ENCODE data around the gene ATP6V1E1. TPM values are rescaled to one million over a fixed set of nuclear protein-coding genes. Genes with fewer than 3 reads are reported as not detected.

ATP6V1E1 gene
- total RNA-seq, 1 experiment from 2014 or later = 89.2 TPM

DNA sequence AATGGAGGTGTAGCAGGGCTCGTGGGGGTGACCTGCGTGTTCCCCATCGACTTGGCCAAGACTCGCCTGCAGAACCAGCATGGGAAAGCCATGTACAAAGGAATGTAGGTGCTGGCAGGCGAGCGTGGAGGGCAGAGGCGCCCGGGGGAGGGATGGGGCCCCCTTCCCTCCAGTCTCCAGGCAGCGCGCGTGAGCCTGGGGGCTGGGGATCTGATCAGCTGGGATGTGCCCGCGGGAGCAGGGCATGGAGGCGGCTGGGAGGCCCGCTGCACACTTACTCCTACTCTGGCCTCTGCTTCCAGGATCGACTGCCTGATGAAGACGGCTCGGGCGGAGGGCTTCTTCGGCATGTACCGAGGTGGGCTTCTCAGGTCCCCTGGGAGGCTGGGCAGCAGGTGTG lies 47.5 kb downstream of the ATP6V1E1 start:
- H2AFZ ChIP-seq (ENCODE audit: low read length) = no peak overlapping the region
- H3K27me3 ChIP-seq (ENCODE audit: insufficient read depth, low read length) = no peaks in the 10 kb centered on the region
- H2BK5ac ChIP-seq (ENCODE audit: insufficient read length, low read length) = no peak overlapping the region
- H3K23ac ChIP-seq (ENCODE audit: insufficient read length, low read depth, low read length) = no peak overlapping the region
- H3K4me1 ChIP-seq (ENCODE audit: insufficient read depth, low read length) = no peaks in the 10 kb centered on the region
- no peak overlapping the region for H3T11ph ChIP-seq (ENCODE audit: low read length)
- H2BK12ac ChIP-seq (ENCODE audit: insufficient read length, low read depth, low read length) = no peak overlapping the region
- no peaks in the 10 kb centered on the region for H3K9me3 Mint-ChIP-seq
- H3K79me2 ChIP-seq (ENCODE audit: insufficient read depth, low read length) = no peaks in the 10 kb centered on the region
- no peak overlapping the region for H3K56ac ChIP-seq (ENCODE audit: insufficient read length, low read depth, low read length)
- no peak overlapping the region for H4K8ac ChIP-seq (replicated peaks; ENCODE audit: insufficient read length, low read depth, low read length)
- peaks cover 10% of the 10 kb centered on the region in 2 experiments for H3K4me1 Mint-ChIP-seq
- H3K18ac ChIP-seq (ENCODE audit: insufficient read length, low read depth, low read length) = no peak overlapping the region
- no peaks in the 10 kb centered on the region for H4K20me1 ChIP-seq (ENCODE audit: control insufficient read depth, insufficient read depth, insufficient read length)
- H3K27me3 Mint-ChIP-seq (ENCODE audit: low read depth) = no peaks in the 10 kb centered on the region; the same call in 1 of the 2 replicates
- H3K9ac ChIP-seq (ENCODE audit: extremely low read depth, insufficient read length, low read length) = no peak overlapping the region
- H4K91ac ChIP-seq (ENCODE audit: insufficient read length, low read depth, low read length) = peak overlapping the region; percentile 61
- DNase-seq = no peak
- H2BK120ac ChIP-seq (ENCODE audit: low read depth, low read length, poor library complexity, severe bottlenecking) = no peak overlapping the region
- H2AK5ac ChIP-seq (ENCODE audit: insufficient read length, low read length) = no peak overlapping the region
- no peak overlapping the region for H4K5ac ChIP-seq (ENCODE audit: insufficient read length, low read depth, low read length)
- H3K9me3 ChIP-seq (ENCODE audit: control insufficient read depth, low read depth, low read length) = no peaks in the 10 kb centered on the region
- WGBS (ENCODE audit: extremely low coverage, insufficient read length, low lambda C conversion rate) = no CpG with 5 or more reads among the region's 21 CpGs
- H3K36me3 Mint-ChIP-seq (ENCODE audit: insufficient read depth in 1 of 3, low read depth in 3 of 3) = peaks cover 0 to 2% (median 0%) of the 10 kb centered on the region in 3 experiments; a peak in 1 of 7 replicates
- TF ChIP-seq, protein P1, sequence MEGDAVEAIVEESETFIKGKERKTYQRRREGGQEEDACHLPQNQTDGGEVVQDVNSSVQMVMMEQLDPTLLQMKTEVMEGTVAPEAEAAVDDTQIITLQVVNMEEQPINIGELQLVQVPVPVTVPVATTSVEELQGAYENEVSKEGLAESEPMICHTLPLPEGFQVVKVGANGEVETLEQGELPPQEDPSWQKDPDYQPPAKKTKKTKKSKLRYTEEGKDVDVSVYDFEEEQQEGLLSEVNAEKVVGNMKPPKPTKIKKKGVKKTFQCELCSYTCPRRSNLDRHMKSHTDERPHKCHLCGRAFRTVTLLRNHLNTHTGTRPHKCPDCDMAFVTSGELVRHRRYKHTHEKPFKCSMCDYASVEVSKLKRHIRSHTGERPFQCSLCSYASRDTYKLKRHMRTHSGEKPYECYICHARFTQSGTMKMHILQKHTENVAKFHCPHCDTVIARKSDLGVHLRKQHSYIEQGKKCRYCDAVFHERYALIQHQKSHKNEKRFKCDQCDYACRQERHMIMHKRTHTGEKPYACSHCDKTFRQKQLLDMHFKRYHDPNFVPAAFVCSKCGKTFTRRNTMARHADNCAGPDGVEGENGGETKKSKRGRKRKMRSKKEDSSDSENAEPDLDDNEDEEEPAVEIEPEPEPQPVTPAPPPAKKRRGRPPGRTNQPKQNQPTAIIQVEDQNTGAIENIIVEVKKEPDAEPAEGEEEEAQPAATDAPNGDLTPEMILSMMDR (conservative IDR thresholded peaks at IDR 0.05) = no peak
- H3K4ac ChIP-seq (ENCODE audit: low read depth, low read length) = no peak overlapping the region
- H3K14ac ChIP-seq (ENCODE audit: insufficient read depth, low read length) = no peak overlapping the region
- H2BK15ac ChIP-seq (ENCODE audit: low read depth, low read length) = no peak overlapping the region
- H3K27ac ChIP-seq (ENCODE audit: insufficient read length, low read depth, low read length) = no peak overlapping the region
- no peaks in the 10 kb centered on the region for H3K79me1 ChIP-seq (ENCODE audit: insufficient read depth, low read depth, low read length, poor library complexity, severe bottlenecking)
- no peak overlapping the region for H2BK20ac ChIP-seq (ENCODE audit: low read depth, low read length, poor library complexity, severe bottlenecking)
- no peak overlapping the region; a peak in 1 of 7 replicates for H3K27ac Mint-ChIP-seq
- H3K4me3 Mint-ChIP-seq = no peak overlapping the region; a peak in 1 of 5 replicates
- no peaks in the 10 kb centered on the region for H3K23me2 ChIP-seq (ENCODE audit: insufficient read length, low read depth, low read length, poor library complexity, severe bottlenecking)
- no peak overlapping the region for H3K4me2 ChIP-seq (ENCODE audit: insufficient read depth, insufficient read length, low read length)
